IPS-NIHi7 (cell line): ENCODE data around the gene CYP4V2.
A peak's percentile ranks its signal among the peaks of the same experiment; 100 is the strongest.
"Not testable (repeated sequence)": the region's sequence is repeated elsewhere in the genome, so short reads cannot be mapped to it uniquely, and the experiment has no call there.

Source experiments
- DNase-seq: peaks from one replicate; pipeline ENCODE4 v3.0.0; 2012; ENCODE audit warnings: mixed read lengths; ENCODE audit errors: extremely low spot score

CYP4V2 gene

GRCh38 chr4:186228514-186228894 is 37.1 kb downstream of the CYP4V2 start:
- DNase-seq, result no peak

DNA sequence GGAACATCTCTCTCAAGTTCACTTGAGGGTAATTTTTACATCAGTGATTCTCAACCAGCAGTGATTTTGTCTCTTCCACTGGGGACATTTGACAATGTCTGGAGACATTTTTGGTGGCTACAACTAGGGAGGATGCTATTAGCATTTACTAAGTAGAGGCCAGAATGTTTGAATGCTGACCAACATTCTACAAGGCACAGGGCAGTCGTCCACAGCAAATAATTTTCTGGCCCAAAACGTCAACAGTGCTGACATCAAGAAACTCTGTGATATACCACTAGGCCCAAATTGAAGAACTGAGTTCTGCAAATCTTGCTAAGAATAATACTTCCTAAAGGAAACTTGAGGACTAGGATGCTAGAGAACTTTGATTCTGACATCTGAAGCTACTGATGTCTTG is 43.0 kb downstream of the CYP4V2 start:
- no peak for DNase-seq

DNA sequence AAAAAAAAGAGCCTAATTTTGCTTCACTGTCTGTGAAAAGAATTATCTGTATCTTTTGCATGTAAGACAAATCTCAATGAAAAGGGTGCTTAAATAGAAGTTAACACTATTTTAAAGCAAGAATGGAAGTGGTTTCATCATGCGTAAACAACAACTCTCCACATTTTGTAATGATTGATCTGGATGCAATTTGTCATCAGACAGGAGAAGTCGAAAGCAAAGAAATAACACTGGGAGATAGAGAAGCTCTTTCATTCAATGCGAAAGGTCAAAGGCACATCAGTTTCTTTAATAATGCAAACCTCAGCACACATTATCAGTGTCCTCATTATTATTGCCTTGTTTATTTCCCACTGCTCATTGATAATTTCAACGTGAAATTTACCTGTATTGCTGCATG is 44.8 kb downstream of the CYP4V2 start:
- DNase-seq, result no peak

GRCh38 chr4:186240452-186240847 is 49.1 kb downstream of the CYP4V2 start:
- no peak for DNase-seq

DNA sequence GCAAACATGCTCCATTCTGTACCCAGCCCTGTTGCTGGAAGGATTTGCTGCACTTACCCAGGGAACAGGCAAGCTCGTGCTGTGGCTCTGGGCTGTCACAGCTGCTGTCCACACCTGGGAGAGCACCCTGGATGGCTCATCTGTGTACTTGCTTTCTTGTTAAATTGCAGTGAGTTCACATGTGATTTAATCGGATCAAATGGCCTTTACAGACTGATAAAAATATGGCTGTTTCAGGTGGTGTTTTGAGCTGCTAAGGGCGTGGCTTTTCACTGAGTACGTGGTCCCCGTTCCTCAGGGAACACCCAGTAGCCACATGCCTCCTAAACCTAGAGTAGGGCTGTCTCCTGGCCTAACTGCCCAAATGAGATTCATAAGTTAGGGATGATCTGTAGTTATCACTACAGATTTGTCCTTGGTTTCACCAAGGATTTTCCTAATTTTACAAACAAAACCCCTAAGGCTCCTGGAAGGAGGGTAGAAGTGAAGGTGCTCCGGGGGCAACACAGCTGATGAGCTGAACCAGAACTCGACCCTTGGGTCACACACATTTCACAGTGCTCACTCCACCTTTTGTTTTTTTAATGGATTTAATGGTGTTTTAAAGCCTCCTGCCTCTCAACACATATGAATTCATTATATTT is 49.6 kb downstream of the CYP4V2 start:
- no peak for DNase-seq

DNA sequence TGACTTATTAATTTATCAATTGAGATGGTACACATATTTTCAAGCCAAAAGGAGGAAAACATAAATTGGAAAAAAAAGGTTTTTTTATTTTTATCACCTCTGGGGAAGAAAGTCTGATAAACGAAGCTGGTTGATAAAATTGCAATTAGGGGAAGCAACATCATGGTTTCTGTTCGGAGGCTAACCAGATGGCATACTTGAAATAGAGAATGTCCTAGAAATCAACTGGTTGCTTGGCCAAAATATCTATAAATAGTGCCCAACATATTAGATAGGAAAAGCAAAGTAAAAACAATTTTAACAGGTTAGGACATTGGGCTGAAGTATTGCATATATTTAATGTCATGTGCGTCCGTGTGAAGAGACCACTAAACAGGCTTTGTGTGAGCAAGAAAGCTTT is 50.2 kb downstream of the CYP4V2 start:
- no peak for DNase-seq

DNA sequence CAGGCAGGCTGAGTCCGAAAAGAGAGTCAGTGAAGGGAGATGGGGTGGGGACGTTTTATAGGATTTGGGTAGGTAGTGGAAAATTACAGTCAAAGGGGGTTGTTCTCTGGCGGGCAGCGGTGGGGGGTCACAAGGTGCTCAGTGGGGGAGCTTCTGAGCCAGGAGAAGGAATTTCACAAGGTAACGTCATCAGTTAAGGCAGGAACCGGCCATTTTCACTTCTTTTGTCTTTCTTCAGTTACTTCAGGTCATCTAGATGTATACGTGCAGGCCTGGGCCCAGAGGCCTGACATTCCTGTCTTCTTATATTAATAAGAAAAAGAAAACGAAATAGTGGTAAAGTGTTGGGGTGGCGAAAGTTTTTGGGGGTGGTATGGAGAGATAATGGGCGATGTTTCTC is 50.7 kb downstream of the CYP4V2 start:
- DNase-seq, result not testable (repeated sequence)

DNA sequence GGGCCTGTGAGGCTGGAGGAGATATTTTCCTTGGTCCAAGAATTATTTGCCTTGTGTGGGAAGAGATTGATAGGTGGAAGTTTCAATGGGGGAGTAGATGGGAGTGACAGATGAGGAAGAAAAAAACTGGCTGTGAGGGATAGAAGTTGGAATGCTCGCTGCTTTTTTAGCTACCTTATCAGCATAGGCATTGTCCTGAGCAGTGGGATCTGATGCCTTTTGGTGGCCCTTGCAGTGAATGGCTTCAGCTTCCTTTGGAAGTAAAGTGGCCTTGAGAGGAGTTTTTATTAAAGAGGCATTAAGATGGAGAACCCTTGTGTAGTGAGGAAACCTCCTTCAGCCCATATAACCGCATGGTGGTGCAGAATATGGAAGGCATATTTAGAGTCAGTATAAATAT is 52.0 kb downstream of the CYP4V2 start:
- DNase-seq, result no peak

GRCh38 chr4:186244835-186245234 is 53.5 kb downstream of the CYP4V2 start:
- DNase-seq, result no peak

DNA sequence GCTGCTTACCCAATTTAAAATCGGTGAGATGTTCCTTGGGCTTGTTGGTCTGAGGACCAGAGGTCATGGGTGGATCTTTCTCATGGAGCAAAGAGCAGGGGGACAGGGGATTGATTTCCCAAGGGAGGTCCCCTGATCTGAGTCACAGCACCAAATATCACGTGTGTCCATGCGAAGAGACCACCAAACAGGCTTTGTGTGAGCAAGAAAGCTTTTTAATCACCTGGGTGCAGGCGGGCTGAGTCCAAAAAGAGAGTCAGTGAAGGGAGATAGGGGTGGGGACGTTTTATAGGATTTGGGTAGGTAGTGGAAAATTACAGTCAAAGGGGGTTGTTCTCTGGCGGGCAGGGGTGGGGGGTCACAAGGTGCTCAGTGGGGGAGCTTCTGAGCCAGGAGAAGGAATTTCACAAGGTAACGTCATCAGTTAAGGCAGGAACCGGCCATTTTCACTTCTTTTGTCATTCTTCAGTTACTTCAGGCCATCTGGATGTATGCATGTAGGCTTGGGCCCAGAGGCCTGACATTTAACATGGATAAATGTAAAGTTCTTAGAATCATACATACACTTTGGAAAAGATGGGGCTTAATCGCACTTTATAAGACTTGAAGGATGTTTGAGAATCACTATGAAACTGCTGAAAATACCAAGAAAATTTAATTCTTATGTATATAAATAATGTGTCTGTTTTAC is 55.8 kb downstream of the CYP4V2 start:
- DNase-seq, result not testable (repeated sequence)

DNA sequence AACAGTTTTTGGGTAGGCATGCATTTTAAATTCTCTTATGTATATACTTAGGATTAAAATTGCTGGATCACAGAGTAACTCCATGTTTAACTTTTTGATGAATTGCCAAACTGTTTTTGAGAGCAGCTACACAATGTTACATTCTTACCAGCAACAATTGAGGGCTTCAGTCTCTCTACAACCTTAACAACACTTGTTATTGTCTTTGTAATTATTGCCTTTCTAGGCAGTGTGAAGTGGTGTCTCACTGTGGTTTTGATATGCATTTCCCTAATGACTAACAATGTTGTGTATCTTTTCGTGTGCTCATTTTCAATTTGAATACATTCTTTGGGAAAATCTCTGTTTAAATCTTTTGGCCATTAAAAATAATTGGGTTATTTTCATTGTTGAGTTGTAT is 57.3 kb downstream of the CYP4V2 start:
- DNase-seq, result peak; percentile 18

DNA sequence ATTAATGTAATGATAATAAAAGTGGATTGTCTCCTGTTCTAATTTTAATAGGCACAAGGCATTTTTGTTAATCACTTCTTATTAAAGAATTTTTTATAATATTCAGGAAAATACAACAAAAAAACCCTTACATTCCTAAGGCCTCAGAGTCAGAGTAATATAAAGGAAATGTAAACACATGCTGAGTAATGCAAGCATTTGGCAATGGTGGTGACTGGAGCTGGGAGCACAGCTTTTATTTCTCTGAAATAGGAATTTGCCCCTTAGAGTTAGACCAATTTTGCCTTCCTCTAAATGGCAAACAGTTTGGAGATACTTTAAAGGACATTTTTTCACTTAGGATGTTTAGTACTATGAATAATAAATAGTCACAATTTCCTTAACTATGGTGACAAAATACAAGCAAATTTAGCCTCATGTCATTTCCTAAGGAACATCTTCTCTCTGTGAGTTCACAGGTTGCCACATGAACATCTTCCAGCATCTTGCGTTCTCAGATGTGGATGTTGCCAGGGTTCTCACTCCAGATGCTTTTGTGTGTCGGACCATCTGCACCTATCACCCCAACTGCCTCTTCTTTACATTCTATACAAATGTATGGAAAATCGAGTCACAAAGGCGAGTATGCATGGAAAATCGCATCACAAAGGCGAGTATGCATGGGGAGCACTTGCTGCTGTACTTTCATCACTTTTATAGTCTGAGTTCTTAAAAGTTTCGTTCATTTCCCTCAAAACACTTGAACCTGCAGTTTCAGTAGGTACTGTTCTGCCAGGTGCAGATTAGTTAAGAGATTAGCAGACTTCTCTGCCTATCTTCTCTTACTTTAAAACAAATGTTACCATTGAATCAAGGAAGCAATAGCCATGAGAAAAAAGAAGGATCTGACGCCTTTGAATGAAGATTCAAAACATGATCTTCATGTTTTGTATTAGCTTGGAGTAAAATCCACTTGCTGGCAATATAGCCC is 58.7 kb downstream of the CYP4V2 start:
- peak; percentile 11 for DNase-seq

- DNase-seq, result no peak
These were observed 59.4 kb downstream of the CYP4V2 start for GRCh38 chr4:186250760-186251159.

DNA sequence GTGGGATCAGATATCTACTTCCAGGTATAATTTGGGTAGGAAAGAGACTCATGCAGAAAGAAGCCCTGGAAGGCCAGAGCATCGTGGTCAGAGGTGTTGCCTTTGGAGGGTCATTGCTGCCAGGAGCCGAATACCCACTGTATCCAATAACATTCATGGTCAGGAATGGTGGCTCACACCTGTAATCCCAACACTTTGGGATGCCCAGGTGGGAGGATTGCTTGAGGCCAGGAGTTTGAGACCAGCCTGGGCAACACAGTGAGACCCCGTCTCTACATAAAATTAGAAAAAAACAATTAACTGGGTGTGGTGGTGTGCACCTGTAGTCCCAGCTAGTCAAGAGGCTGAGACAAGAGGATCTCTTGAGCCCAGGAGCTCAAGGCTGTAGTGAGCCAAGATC is 63.8 kb downstream of the CYP4V2 start:
- no peak for DNase-seq

GRCh38 chr4:186258216-186258811 is 66.9 kb downstream of the CYP4V2 start:
- DNase-seq, result no peak

DNA sequence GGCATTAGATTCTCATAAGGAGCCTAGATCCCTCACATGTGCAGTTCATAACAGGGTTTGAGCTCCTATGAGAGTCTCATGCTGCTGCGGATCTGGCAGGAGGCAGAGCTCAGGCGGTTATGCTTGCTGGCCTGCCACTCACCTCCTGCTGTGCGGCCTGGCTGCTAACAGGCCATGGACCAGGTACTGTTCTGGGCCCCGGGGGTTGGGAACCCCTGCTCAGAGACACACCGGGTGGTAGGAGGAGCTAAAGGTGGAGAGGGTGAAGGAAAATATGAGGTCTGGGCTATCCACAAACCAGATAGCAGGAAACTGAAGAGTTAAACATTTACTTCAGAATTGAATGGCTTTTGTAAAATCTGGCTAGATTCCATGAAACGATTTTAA is 68.7 kb downstream of the CYP4V2 start:
- DNase-seq, result no peak
